Measurements from ENCODE around the gene BUD23.
A peak's percentile ranks its signal among the peaks of the same experiment; 100 is the strongest.

BUD23 gene

GRCh38 chr7:73683056-73683787, at the start of gene BUD23, which contains the start of gene DNAJC30:
TSS of gene BUD23 (plus strand) at chr7:73683597. CDS start at chr7:73683626, 29 bp downstream.
TSS of gene DNAJC30 (minus strand) at chr7:73683453. CDS start at chr7:73683423, 30 bp downstream.
- H3K27me3 Mint-ChIP-seq: no peaks in the 10 kb centered on the region
- peaks cover 31% of the 10 kb centered on the region for H3K36me3 Mint-ChIP-seq (ENCODE audit: low read depth)

GRCh38 chr7:73633844-73634243, 49.6 kb upstream of the BUD23 start:
- no peaks in the 10 kb centered on the region for H3K36me3 Mint-ChIP-seq (ENCODE audit: low read depth)
- H3K9me3 Mint-ChIP-seq: no peaks in the 10 kb centered on the region
- H3K27ac Mint-ChIP-seq: no peak overlapping the region
- H3K4me3 Mint-ChIP-seq: no peak overlapping the region
- H3K4me1 Mint-ChIP-seq (ENCODE audit: low read depth): peaks cover 4% of the 10 kb centered on the region
- peaks cover 38% of the 10 kb centered on the region for H3K27me3 Mint-ChIP-seq

More at GRCh38 chr7:73683056-73683787, at the start of gene BUD23, which contains the start of gene DNAJC30:
- Mint-ChIP-seq H3K4me1 (ENCODE audit: low read depth) (peaks cover 57% of the 10 kb centered on the region), H3K27ac (peak within 1 kb of the TSS; percentile 96), H3K9me3 (no peaks in the 10 kb centered on the region), H3K4me3 (peak within 1 kb of the TSS; percentile 100)

- Mint-ChIP-seq H3K36me3 (ENCODE audit: low read depth) (no peaks in the 10 kb centered on the region), H3K27ac (peak overlapping the region; percentile 0), H3K9me3 (no peaks in the 10 kb centered on the region), H3K4me3 (no peak overlapping the region), H3K27me3 (peaks cover 35% of the 10 kb centered on the region), H3K4me1 (ENCODE audit: low read depth) (peaks cover 4% of the 10 kb centered on the region)
These were observed 47.8 kb upstream of the BUD23 start for GRCh38 chr7:73635428-73636200.

GRCh38 chr7:73638911-73639310, 44.5 kb upstream of the BUD23 start:
- H3K4me1 Mint-ChIP-seq (ENCODE audit: low read depth): peaks cover 4% of the 10 kb centered on the region
- peaks cover 4% of the 10 kb centered on the region for H3K9me3 Mint-ChIP-seq
- H3K4me3 Mint-ChIP-seq: no peak overlapping the region
- peaks cover 25% of the 10 kb centered on the region for H3K27me3 Mint-ChIP-seq
- no peak overlapping the region for H3K27ac Mint-ChIP-seq
- H3K36me3 Mint-ChIP-seq (ENCODE audit: low read depth): no peaks in the 10 kb centered on the region

- no peaks in the 10 kb centered on the region for H3K36me3 Mint-ChIP-seq (ENCODE audit: low read depth)
- H3K9me3 Mint-ChIP-seq: peaks cover 4% of the 10 kb centered on the region
- H3K27ac Mint-ChIP-seq: no peak overlapping the region
- H3K27me3 Mint-ChIP-seq: peaks cover 38% of the 10 kb centered on the region
- no peaks in the 10 kb centered on the region for H3K4me1 Mint-ChIP-seq (ENCODE audit: low read depth)
- H3K4me3 Mint-ChIP-seq: no peak overlapping the region
These were observed 40.6 kb upstream of the BUD23 start for GRCh38 chr7:73642834-73643233.

GRCh38 chr7:73644688-73645286, 38.6 kb upstream of the BUD23 start:
- Mint-ChIP-seq H3K4me3 (no peak overlapping the region), H3K27ac (no peak overlapping the region), H3K4me1 (ENCODE audit: low read depth) (no peaks in the 10 kb centered on the region), H3K9me3 (peaks cover 4% of the 10 kb centered on the region), H3K27me3 (peaks cover 50% of the 10 kb centered on the region), H3K36me3 (ENCODE audit: low read depth) (no peaks in the 10 kb centered on the region)

GRCh38 chr7:73645643-73646174, 37.7 kb upstream of the BUD23 start:
- Mint-ChIP-seq H3K4me3 (no peak overlapping the region), H3K27ac (no peak overlapping the region), H3K9me3 (peaks cover 4% of the 10 kb centered on the region), H3K36me3 (ENCODE audit: low read depth) (no peaks in the 10 kb centered on the region), H3K4me1 (ENCODE audit: low read depth) (no peaks in the 10 kb centered on the region), H3K27me3 (peaks cover 59% of the 10 kb centered on the region)

GRCh38 chr7:73646785-73647724, 36.3 kb upstream of the BUD23 start:
- Mint-ChIP-seq H3K27ac (no peak overlapping the region), H3K27me3 (peaks cover 64% of the 10 kb centered on the region), H3K4me1 (ENCODE audit: low read depth) (no peaks in the 10 kb centered on the region), H3K36me3 (ENCODE audit: low read depth) (no peaks in the 10 kb centered on the region), H3K4me3 (no peak overlapping the region), H3K9me3 (peaks cover under 1% of the 10 kb centered on the region)

GRCh38 chr7:73647725-73648592, 35.4 kb upstream of the BUD23 start:
- no peaks in the 10 kb centered on the region for H3K36me3 Mint-ChIP-seq (ENCODE audit: low read depth)
- no peaks in the 10 kb centered on the region for H3K9me3 Mint-ChIP-seq
- peaks cover 4% of the 10 kb centered on the region for H3K4me1 Mint-ChIP-seq (ENCODE audit: low read depth)
- peaks cover 68% of the 10 kb centered on the region for H3K27me3 Mint-ChIP-seq
- H3K27ac Mint-ChIP-seq: no peak overlapping the region
- H3K4me3 Mint-ChIP-seq: peak overlapping the region; percentile 14

GRCh38 chr7:73648593-73649332, 34.6 kb upstream of the BUD23 start:
- H3K4me3 Mint-ChIP-seq: peak overlapping the region; percentile 14
- H3K27me3 Mint-ChIP-seq: peaks cover 74% of the 10 kb centered on the region
- H3K9me3 Mint-ChIP-seq: no peaks in the 10 kb centered on the region
- H3K27ac Mint-ChIP-seq: no peak overlapping the region
- H3K4me1 Mint-ChIP-seq (ENCODE audit: low read depth): peaks cover 4% of the 10 kb centered on the region
- no peaks in the 10 kb centered on the region for H3K36me3 Mint-ChIP-seq (ENCODE audit: low read depth)

GRCh38 chr7:73649576-73649975, 33.8 kb upstream of the BUD23 start:
- Mint-ChIP-seq H3K4me3 (no peak overlapping the region), H3K9me3 (no peaks in the 10 kb centered on the region), H3K4me1 (ENCODE audit: low read depth) (peaks cover 4% of the 10 kb centered on the region), H3K27ac (no peak overlapping the region), H3K27me3 (peaks cover 72% of the 10 kb centered on the region), H3K36me3 (ENCODE audit: low read depth) (no peaks in the 10 kb centered on the region)

GRCh38 chr7:73650524-73650923, 32.9 kb upstream of the BUD23 start:
- Mint-ChIP-seq H3K27me3 (peaks cover 68% of the 10 kb centered on the region), H3K27ac (no peak overlapping the region)

GRCh38 chr7:73652541-73652949, 30.9 kb upstream of the BUD23 start:
- H3K9me3 Mint-ChIP-seq: no peaks in the 10 kb centered on the region
- H3K4me3 Mint-ChIP-seq: no peak overlapping the region
- peaks cover 4% of the 10 kb centered on the region for H3K4me1 Mint-ChIP-seq (ENCODE audit: low read depth)
- peaks cover 55% of the 10 kb centered on the region for H3K27me3 Mint-ChIP-seq
- H3K27ac Mint-ChIP-seq: no peak overlapping the region
- no peaks in the 10 kb centered on the region for H3K36me3 Mint-ChIP-seq (ENCODE audit: low read depth)

More at GRCh38 chr7:73650524-73650923, 32.9 kb upstream of the BUD23 start:
- Mint-ChIP-seq H3K9me3 (no peaks in the 10 kb centered on the region), H3K36me3 (ENCODE audit: low read depth) (no peaks in the 10 kb centered on the region), H3K4me1 (ENCODE audit: low read depth) (peaks cover 4% of the 10 kb centered on the region), H3K4me3 (no peak overlapping the region)

All from stimulated activated naive CD8-positive, alpha-beta T cell treated with anti-CD3 and anti-CD28 coated beads, Interleukin-15, Interleukin-2, amounts not matched to agents 100 ng/mL and 50 ng/mL, for 24 hours (primary cell).